Measurements from ENCODE around the gene CENPS. TPM values are rescaled to one million over a fixed set of nuclear protein-coding genes. Genes with fewer than 3 reads are reported as not detected.
A peak's percentile ranks its signal among the peaks of the same experiment; 100 is the strongest.

Gene CENPS
- total and polyA plus RNA-seq, 7 donors, result 2.8 to 22.2 (median 15.0) TPM

GRCh38 chr1:10428984-10429383 lies 1.2 kb upstream of the CENPS start:
- H3K27me3 ChIP-seq, result no peaks in the 10 kb centered on the region
- TF ChIP-seq POLR2AphosphoS5 (IDR thresholded peaks at IDR 0.05) (no peak), POLR2A (IDR thresholded peaks at IDR 0.05) (no peak), CTCF (IDR thresholded peaks at IDR 0.05) (no peak), EP300 (IDR thresholded peaks at IDR 0.05) (no peak)
- H3K36me3 ChIP-seq, result no peaks in the 10 kb centered on the region
- H3K27ac ChIP-seq, result no peak overlapping the region
- peak; percentile 55 for DNase-seq
- peaks cover 0 to 19% (median 16%) of the 10 kb centered on the region in 4 donors for H3K4me1 ChIP-seq
- H3K4me3 ChIP-seq, result no peak overlapping the region
- no peaks in the 10 kb centered on the region for H3K9me3 ChIP-seq
- intact Hi-C loops (cut with DNase I), result loop anchor here (10.0 kb wide), 1 partner anchor 484 kb away; the partner anchor contains the start of genes LZIC and NMNAT1
- 84 to 89% methylated on average over 5 of the region's 5 CpGs for WGBS, 2 donors

DNA sequence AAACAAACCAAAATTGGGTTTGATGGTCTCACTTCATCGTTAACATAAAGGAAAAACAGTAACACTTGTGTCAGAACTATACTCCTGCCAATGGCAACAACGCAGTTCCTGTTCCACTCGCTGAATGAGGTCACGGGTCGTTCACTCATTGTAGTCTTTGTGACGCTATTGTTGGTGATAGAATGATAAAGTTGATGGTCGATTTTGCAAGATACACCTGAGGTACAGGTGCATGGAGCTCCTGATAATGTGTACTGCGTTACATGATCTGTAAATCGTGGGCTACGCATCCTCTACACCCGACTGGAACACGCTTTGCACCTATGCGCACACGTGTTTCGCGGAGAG lies 391 bp upstream of the CENPS start:
- H3K27ac ChIP-seq, result peak overlapping the region; percentile 71 to 83 (median 78)
- H3K9me3 ChIP-seq, result no peaks in the 10 kb centered on the region
- no peak for DNase-seq
- peaks cover 0 to 1% (median 0%) of the 10 kb centered on the region in 4 donors for H3K36me3 ChIP-seq
- no peaks in the 10 kb centered on the region for H3K27me3 ChIP-seq
- 10 to 25% methylated on average over 16 of the region's 16 CpGs for WGBS, 2 donors
- TF ChIP-seq POLR2A (IDR thresholded peaks at IDR 0.05) (no peak), POLR2AphosphoS5 (IDR thresholded peaks at IDR 0.05) (no peak), CTCF (IDR thresholded peaks at IDR 0.05) (no peak), EP300 (IDR thresholded peaks at IDR 0.05) (no peak)
- intact Hi-C loops (cut with DNase I), result loop anchor here (1.0 to 10.0 kb wide), 5 partner anchors 31 to 553 kb away; partner anchors contain the start of genes LZIC, NMNAT1 and PGD
- H3K4me3 ChIP-seq, result peak overlapping the region; percentile 58 to 69 (median 60)
- H3K4me1 ChIP-seq, result peaks cover 0 to 19% (median 16%) of the 10 kb centered on the region in 4 donors

GRCh38 chr1:10431070-10431730 lies 967 bp downstream of the CENPS start:
- H3K4me3 ChIP-seq, result peak overlapping the region; percentile 58 to 69 (median 60)
- intact Hi-C loops (cut with DNase I), result loop anchor here (5.0 kb wide), 2 partner anchors 61 to 554 kb away; no protein-coding TSS in a partner anchor
- 13 to 24% methylated on average over 30 of the region's 30 CpGs for WGBS, 2 donors
- no peak for DNase-seq
- H3K4me1 ChIP-seq, result peaks cover 0 to 19% (median 16%) of the 10 kb centered on the region in 4 donors
- no peaks in the 10 kb centered on the region for H3K9me3 ChIP-seq
- peak overlapping the region; percentile 71 to 83 (median 78) for H3K27ac ChIP-seq
- peaks cover 0 to 6% (median 0%) of the 10 kb centered on the region in 4 donors for H3K36me3 ChIP-seq
- TF ChIP-seq POLR2A (IDR thresholded peaks at IDR 0.05) (no peak), CTCF (IDR thresholded peaks at IDR 0.05) (no peak), EP300 (IDR thresholded peaks at IDR 0.05) (no peak), POLR2AphosphoS5 (IDR thresholded peaks at IDR 0.05) (no peak)
- H3K27me3 ChIP-seq, result no peaks in the 10 kb centered on the region

GRCh38 chr1:10432910-10433700 lies 2.9 kb downstream of the CENPS start:
- Histone ChIP-seq H3K27ac (no peak overlapping the region), H3K4me3 (no peak overlapping the region), H3K4me1 (peaks cover 0 to 19% (median 15%) of the 10 kb centered on the region in 4 donors), H3K27me3 (no peaks in the 10 kb centered on the region), H3K9me3 (no peaks in the 10 kb centered on the region), H3K36me3 (peaks cover 0 to 6% (median 0%) of the 10 kb centered on the region in 4 donors)
- no peak for DNase-seq
- TF ChIP-seq POLR2AphosphoS5 (IDR thresholded peaks at IDR 0.05) (no peak), EP300 (IDR thresholded peaks at IDR 0.05) (no peak), CTCF (IDR thresholded peaks at IDR 0.05) (no peak), POLR2A (IDR thresholded peaks at IDR 0.05) (no peak)
- intact Hi-C loops (cut with DNase I), result loop anchor here (5.0 kb wide), 2 partner anchors 59 to 556 kb away; no protein-coding TSS in a partner anchor
- 45 to 76% methylated on average over 14 of the region's 14 CpGs for WGBS, 2 donors
